Amygdala (tissue), 56 donors: ENCODE data around the gene ST6GALNAC6.
"Not testable (repeated sequence)": the region's sequence is repeated elsewhere in the genome, so short reads cannot be mapped to it uniquely, and the experiment has no call there.

Source experiments
- DNase-seq, 56 donors: peaks; one replicate each; lab custom pipeline; 2025; lab: John Stamatoyannopoulos, UW

The ST6GALNAC6 gene

GRCh38 chr9:127876764-127877562 lies 22.4 kb downstream of the ST6GALNAC6 start:
- DNase-seq: peak in 21 of 56 donors; percentile 43 to 86 (median 65)

GRCh38 chr9:127876026-127876763 lies 23.2 kb downstream of the ST6GALNAC6 start:
- no peak for DNase-seq

- DNase-seq: no peak
Measured at GRCh38 chr9:127875306-127875966, 24.0 kb downstream of the ST6GALNAC6 start.

GRCh38 chr9:127874301-127875221 lies 24.8 kb downstream of the ST6GALNAC6 start:
- DNase-seq: peak in 18 of 56 donors; percentile 12 to 50 (median 28)

- peak in 50 of 56 donors; percentile 13 to 90 (median 74) for DNase-seq
Measured at GRCh38 chr9:127873886-127874285, 25.5 kb downstream of the ST6GALNAC6 start.

- DNase-seq: peak in 40 of 56 donors; percentile 6 to 81 (median 51)
Measured at GRCh38 chr9:127873223-127873691, 26.1 kb downstream of the ST6GALNAC6 start.

- DNase-seq: no peak
Measured at GRCh38 chr9:127872369-127873222, 26.8 kb downstream of the ST6GALNAC6 start.

- DNase-seq: no peak
Measured at GRCh38 chr9:127871531-127871930, 27.9 kb downstream of the ST6GALNAC6 start.

GRCh38 chr9:127870887-127871286 lies 28.5 kb downstream of the ST6GALNAC6 start:
- no peak for DNase-seq

- not testable (repeated sequence) for DNase-seq
Measured at GRCh38 chr9:127870153-127870491, 29.3 kb downstream of the ST6GALNAC6 start.

- peak in 52 of 56 donors; percentile 15 to 78 (median 52) for DNase-seq
Measured at GRCh38 chr9:127869310-127870152, 29.9 kb downstream of the ST6GALNAC6 start.

GRCh38 chr9:127868278-127868902 lies 31.0 kb downstream of the ST6GALNAC6 start:
- no peak for DNase-seq

GRCh38 chr9:127867356-127868277 lies 31.8 kb downstream of the ST6GALNAC6 start:
- DNase-seq: no peak

- DNase-seq: no peak
Measured at GRCh38 chr9:127866535-127866934, 32.9 kb downstream of the ST6GALNAC6 start.

GRCh38 chr9:127865645-127866464 lies 33.5 kb downstream of the ST6GALNAC6 start:
- DNase-seq: no peak
